Measurements from ENCODE around the gene INO80C.

The INO80C gene, protein sequence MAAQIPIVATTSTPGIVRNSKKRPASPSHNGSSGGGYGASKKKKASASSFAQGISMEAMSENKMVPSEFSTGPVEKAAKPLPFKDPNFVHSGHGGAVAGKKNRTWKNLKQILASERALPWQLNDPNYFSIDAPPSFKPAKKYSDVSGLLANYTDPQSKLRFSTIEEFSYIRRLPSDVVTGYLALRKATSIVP

GRCh38 chr18:35497370-35498197 is at the start of gene INO80C:
Gene INO80C (minus strand): TSS chr18:35497960. CDS start chr18:35497874, 86 bp downstream.
- peak; percentile 94 for DNase-seq (ENCODE audit: low read depth, low spot score)

GRCh38 chr18:35547008-35547605 is 49.3 kb upstream of the INO80C start:
- no peak for DNase-seq (ENCODE audit: low read depth, low spot score)

GRCh38 chr18:35542356-35542755 is 44.6 kb upstream of the INO80C start:
- peak; percentile 80 for DNase-seq (ENCODE audit: low read depth, low spot score)

DNA sequence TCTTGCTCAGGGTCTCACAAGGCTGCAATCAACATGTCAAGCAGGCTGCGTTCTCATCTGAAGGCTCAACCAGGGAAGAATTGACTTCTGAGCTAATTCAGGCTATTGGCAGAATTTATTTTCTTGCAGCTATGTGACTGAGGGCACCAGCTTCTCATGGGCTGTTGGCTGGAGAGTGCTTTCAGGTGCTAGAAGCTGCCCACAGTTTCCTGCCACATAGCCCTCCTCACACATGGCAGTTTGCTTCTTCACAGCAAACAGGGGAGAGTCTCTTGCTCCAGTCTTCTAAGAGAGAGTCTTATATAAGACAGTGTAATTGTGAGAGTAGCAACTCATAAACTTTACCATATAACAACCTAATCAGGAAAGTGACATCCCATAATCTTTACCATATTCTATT is 37.5 kb upstream of the INO80C start:
- DNase-seq (ENCODE audit: low read depth, low spot score): no peak

GRCh38 chr18:35533916-35534405 is 36.2 kb upstream of the INO80C start:
- DNase-seq (ENCODE audit: low read depth, low spot score): no peak

GRCh38 chr18:35528749-35529274 is 31.1 kb upstream of the INO80C start:
- DNase-seq (ENCODE audit: low read depth, low spot score): no peak

DNA sequence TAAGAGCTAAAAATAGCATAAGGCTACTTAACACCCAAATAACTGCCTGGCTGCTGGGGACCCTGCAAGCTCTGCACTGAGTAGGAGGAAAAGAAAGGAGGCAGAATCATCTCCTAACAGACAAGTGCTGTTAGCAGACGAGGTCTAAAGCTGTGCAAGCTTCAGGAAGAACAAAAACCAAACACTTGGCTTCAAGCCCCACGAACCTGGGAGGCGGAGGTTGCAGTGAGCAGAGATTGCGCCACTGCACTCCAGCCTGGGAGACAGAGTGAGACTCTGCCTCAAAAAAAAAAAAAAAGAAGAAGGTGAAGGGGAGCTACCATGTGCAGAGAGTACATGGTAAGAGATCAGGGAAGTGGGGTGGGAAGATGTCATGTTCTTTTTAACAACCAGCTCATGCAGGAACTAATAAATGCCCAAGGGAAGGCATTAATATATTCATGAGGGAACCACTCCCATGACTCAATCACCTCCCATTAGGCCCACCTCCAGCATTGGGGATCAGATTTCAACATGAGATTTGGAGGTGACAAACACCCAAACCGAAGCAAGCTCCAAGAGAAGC is 28.8 kb upstream of the INO80C start:
- no peak for DNase-seq (ENCODE audit: low read depth, low spot score)

GRCh38 chr18:35525795-35526494 is 28.2 kb upstream of the INO80C start:
- DNase-seq (ENCODE audit: low read depth, low spot score): peak; percentile 34

DNA sequence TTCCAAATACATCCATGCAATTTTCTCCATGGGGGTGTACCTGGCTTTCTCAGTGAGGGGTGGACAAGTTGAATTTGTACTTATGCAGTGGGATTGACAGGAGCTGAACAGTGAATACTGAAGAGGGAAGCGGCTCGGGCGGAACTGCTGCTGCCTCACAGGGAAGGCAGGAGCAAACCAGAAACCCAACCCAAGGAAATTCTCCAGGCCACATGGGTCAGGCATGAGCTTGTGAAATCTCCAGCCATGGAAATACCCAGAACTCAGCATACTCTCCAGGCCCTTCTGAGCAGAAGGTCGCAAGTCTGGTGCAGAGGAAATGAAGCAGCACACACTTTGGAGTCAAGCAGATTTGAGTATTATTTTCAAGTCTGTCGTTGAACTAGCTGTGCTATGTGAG is 26.5 kb upstream of the INO80C start:
- no peak for DNase-seq (ENCODE audit: low read depth, low spot score)

DNA sequence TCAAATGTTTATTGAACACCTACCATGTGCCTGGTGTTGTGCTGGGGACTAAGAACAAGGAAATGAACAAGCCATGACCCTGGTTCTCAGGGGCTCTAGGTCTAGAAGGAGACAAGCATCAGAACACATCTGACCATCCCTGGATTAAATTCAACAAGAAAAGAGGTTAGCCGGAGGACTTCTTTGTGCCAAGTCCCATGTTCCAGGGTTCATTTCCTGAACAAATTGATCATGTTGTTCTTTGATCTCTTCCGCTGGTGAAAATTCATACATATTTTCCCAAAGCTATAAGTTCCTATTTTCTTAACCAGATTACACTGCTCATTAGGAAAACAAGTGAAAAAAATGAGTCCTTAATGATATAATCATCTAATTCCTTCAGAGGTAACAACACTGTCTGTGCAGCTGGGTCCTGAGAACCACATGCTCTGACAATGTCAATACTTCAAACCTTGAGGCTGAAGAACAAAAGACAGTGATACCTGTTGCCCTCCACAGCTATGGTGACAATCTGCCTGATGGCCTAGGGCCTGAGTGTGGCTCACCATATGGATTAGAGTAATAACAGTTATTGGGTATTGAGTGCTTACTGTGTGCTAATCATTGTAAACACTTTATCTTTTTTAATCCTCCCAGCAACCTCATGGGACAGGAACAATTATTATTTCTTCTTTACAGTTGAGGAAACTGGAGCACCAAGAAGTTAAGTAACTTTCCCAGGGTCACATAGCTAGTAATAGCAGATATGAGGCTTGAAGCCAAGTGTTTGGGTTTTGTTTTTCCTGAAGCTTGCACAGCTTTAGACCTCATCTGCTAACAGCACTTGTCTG is 24.6 kb upstream of the INO80C start:
- DNase-seq (ENCODE audit: low read depth, low spot score): no peak

- DNase-seq (ENCODE audit: low read depth, low spot score): no peak
Measured at GRCh38 chr18:35521133-35521532, 23.4 kb upstream of the INO80C start.

DNA sequence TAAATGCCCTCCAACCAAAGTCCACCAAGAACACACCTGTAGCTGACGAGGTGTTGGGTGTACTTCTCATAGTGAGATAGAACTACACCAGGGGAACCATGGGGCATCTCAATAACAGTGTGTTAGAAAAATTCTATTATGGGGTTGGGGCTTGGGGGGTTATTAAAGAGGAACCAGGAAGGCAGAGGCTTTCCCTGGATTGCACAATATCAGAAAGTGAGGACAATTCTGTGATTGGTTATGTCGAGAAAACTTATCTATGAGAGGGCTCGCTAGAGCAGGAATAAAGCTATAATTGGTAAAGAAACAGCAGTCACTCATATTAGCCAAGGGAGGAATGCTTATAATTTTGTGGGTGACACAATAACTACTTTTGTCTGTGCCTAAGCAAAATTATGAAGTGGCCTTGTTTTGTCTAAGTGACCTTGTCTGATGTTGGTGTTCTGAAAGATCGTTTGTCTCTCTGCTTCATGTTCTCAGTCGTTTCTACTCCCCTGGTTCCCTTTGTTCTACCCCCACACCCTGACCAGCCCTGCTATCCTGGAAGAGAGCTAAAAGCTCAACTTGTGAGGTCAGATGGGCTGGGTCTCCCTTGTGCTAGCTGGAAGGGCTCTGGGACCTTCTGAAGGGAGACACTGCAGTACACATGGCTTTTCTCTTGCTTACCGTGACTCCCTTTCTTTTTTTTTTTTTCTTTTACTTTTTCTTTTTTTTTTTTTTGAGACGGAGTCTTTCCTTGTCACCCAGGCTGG is 21.6 kb upstream of the INO80C start:
- DNase-seq (ENCODE audit: low read depth, low spot score): no peak

GRCh38 chr18:35517715-35518114 is 20.0 kb upstream of the INO80C start:
- DNase-seq (ENCODE audit: low read depth, low spot score): no peak

DNA sequence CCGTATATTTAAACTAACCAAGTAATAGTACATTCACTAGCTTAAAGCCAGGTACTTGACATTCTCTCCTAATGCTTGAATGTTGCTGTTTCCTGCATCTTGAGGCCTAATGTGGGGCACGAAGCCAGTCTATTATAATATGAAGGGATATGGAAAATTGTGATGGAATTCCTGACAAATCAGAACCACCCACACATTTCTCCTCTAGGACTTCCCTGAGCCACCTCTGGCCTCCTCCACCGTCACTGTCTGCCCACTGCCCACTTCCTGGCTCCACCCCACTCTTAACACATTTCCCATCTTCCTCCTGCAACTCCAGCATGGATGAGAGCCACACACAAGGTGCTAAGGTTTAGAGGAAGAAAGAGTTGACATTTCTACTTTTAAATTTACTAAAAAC is 19.0 kb upstream of the INO80C start:
- no peak for DNase-seq (ENCODE audit: low read depth, low spot score)

GRCh38 chr18:35516351-35516750 is 18.6 kb upstream of the INO80C start:
- DNase-seq (ENCODE audit: low read depth, low spot score): no peak

DNA sequence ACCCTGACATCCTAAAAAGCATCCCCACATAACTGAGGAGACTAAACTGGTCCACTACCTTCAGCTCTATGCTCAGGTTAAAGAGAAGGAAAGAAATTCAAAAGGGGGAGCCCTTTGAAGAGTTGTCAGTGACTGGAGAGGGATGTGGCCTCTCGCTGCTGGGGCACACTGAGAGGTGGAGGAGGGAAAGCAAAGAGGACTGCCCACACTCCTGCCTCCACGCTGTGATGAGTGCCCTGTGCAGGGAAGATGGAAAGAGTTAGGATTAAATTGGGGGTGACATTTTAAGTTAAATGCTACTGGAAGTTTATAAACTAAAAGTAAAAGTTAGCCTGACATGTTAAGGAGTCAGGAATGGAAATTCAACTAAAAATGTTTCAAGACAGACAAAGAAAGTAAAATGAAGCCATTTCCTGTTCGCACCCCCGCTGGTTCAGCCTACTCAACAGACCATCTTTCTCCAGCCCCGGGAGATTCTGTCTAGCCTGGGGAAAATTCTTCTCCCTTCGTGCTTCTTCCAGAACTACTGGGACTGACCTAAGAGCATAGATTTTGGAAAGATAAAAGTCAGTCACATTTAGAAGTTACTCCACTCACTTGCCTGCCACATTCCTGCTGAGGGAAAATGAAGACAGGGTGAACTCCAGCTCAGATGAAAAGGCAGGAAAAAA is 17.8 kb upstream of the INO80C start:
- DNase-seq (ENCODE audit: low read depth, low spot score): peak; percentile 43

DNA sequence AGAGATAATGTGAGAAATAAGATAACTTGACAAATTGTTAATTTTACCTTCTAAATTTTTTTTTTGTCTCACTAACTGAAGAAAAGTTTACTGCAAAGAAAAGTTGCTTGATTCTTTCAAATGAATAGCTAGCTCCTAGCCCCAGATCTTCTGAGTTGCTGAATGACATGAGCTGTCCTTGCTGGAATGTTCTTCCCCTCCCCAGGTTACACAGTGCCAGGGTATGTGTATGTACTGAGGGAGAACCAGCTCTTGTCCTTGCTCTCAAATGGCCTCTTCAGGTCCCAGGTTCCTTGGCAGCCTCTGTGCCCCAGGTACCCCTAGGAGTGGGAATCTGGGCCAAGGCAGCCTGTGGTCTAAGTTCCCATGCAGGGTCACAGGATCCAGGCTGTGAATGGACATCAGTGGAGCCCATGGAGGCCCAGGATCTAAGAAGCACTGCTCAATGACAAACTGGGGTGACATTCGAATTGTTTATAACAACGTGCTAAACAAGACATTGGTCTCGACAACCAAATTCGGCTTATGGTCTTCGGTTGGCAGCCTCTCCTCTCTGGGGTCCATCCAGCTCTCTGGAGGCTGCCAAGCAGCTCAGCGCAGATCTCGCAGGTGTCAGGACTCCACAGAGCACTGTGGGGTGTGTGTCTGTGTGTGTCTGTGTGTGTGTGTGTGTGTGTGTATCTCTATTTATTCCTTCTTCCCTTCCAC is 17.1 kb upstream of the INO80C start:
- DNase-seq (ENCODE audit: low read depth, low spot score): no peak

DNA sequence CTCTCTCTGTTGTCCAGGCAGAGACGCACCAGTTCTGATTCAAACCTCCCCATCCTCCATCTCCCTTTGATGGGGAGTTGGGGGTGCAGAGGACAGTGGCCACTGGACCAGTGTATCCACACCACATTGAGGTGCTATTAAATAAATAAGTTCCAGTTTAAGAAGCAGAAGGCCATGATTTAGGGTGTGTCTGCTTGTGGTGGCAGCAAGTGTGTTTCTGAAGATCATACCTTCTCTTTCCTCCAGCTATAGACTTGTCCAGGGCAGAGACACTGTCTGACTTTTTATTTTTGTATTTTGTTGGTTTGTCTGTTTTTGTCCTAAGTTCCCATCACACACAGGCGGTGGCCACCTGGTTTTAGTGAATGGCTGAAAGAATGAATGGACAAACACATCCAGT is 16.5 kb upstream of the INO80C start:
- DNase-seq (ENCODE audit: low read depth, low spot score): no peak

Measured in ELF-1 (cell line).